Effector CD4-positive, alpha-beta T cell (primary cell): Measurements from ENCODE around the gene DNER.

Experiments
- DNase-seq: peaks from one replicate; pipeline ENCODE4 v3.0.0-alpha.2; 2020

The DNER gene

DNA sequence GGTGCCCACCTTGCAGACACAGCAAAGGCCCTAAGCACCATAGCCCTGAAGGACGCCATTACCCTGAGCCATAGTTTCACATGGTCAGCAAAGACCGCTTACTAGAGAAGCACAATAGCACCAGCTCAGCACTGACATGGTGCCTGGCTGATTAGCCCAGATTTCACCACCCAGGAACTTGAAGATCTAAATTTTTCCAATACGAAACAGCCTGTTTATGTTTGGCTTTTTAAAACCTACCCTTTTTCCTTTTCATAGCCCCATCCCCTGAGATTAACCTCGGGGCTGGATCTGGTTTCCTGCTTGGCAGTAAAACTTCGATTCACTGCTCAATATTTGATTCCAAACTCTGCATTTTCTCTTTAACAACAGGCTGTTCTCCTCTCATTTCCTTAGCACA lies 284.8 kb downstream of the DNER start:
- no peak for DNase-seq

DNA sequence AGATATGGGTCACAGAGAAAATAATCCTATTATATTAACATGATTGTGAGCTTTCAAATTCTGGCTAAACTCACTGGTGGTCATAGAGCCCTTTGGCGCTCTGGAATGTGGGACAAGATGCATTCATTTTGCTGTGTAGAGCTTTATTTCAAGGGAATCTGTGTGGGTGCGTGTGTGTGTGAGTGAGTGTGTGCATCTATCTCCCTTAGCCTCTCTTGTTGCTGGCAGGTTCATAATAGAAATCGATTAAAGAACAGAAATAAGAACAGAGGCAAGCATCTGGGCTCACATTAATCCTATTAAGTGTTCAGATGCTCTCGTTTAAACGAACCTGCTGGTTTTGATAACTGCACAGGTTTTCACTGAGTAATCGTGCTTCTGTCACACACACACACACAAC lies 287.9 kb downstream of the DNER start:
- no peak for DNase-seq

DNA sequence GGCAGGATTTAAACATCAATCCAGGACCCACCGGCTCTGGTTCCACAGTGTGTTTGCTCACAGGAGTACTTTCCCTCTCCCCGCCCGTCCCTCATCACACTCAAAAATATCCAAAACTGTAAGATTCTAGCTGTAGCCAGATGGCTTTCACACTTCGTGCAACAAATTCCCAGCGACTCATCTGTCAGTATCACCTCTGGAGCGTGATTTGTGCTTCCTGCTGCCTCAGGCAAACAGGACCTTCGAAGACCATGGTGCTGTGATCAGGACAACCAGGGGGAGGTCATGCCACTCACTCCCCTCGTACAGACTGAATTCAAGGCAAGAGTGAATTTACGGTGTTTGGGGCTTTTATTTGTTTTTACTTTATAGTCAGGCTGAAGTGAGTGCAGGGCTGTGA lies 288.8 kb downstream of the DNER start:
- no peak for DNase-seq

DNA sequence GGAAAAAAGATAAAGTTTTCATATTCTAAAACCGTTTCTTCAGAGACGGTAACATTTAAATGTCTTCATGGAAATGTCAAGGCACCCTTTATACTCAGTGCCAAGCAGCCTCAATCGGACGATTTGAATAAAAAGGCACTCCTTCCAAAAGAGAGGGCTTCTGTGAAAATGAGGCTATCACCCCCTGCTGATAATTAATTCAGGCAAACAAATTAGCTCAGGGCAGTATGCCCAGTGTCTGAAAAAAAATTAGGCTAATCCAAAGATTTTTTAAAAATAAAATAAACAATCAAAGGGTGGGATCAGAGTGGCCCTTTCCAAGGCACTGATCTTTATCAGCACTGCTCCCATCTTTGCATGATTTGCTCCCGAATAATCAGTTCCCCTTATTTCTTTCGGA lies 292.3 kb downstream of the DNER start:
- no peak for DNase-seq

DNA sequence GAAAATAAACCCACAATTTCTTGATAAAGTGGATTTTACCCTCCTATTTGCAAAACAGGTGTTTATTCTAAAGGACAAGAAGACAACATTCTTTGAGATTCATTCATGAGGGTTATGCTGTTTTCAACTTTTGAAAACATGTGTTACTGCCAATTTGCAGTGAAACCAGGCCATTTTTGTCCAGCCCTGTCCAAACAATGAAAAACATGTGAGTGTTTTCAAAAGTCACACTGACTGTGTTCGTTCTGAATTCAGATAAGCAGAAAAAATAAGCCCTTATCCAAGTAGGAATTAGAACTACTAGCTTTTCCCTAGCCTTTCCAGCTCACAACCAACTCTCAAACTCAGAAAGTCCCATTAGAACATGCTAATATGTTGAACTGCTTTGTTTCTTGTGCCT lies 295.2 kb downstream of the DNER start:
- DNase-seq = no peak

DNA sequence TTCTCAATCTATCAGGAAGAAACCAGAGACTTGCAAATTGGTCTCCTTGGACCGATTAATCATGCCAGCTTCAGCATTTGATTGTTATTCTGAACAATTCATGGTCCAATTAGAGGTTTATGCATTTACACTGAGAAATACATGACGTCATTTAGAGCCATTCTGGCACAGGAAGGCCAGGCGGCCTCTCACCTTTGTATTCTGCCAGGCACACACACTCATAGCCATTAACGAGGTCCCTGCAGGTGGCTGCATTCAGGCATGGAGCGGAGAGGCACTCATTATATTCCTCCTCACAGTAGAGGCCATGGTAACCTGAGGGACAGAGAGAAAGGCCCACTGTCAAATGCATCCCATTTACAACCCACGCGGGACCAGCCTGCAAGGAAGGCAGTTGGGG lies 296.4 kb downstream of the DNER start:
- DNase-seq = no peak

DNA sequence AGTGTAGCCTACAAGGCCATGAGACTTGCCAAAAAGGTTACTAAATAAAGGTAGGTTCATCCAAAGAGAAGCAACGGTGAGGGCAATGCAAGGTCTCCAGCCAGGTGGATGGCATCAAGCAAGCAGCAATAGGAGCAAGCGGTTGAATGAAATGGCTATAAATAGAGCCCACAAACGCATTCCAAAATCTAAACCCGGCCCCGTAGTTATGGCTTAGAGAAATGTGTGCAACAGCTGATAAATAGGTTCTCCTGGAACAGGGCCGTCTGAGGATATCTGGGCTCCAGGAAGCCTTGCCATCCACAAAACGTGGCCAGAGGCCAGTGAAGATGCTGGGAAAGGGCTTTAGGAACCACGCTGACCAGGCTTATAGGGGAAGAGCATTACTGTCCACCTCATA lies 297.2 kb downstream of the DNER start:
- no peak for DNase-seq

DNA sequence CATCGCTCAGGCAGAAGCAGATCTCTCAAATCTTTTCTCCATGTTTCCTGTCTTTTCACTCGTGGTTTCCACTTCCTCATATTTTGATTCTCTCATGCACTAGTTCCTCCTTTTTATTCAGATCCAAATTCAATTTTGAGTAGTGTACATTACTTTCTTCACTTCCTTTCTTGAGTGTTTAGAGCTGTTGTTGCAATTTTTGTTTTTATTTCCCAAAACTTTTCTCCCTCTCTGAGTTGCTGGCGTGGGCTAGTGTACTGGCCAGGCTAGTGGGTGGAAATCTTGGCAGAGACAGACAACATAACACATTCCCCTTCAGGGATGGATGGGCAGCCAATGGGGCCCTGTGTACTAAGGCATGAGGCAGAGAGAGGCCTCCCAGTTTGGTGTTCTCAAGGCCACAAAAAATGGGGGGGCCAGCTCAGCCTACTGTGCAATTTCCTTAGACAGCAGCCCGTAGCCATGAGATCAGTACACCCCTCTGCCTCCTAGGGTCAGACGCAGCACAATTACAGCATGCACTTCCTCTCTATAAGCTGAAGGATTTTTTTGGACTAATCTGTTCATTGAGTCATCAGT lies 298.1 kb downstream of the DNER start:
- no peak for DNase-seq

DNA sequence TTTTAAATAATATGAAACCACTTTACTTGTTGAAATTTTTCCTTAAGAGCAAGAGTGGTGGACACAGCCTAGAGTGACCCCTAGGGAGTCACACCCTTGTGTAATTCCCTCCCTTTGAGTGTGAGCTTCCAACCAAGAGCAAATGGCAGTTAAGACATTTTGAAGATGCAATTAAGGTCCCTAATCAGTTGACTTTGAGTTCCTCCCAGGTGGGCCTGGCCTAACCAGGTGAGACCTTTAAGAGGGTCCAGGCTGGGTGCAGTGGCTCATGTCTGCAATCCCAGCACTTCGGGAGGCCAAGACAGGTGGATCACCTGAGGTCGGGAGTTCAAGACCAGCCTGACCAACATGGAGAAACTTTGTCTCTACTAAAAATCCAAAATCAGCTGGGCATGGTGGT lies 299.7 kb downstream of the DNER start:
- no peak for DNase-seq

DNA sequence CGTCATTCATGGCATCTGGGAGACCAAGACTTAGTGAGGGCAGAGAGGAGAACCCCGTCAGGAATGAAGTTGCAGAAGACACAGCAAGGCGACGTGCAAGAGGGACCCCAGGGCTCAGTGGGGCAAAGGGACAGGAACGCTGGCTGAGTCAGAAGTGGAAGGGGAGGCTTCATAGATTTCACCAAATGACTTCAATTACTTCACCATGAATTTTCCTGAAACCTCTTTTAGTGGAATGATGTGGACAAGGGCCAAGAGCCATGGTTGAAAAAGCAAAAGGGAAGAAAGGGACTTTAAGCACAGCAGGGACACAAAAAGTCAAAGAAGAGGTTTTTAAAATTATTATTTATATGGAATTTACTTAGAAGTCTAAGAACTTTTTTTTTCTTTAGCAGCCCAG lies 301.7 kb downstream of the DNER start:
- no peak for DNase-seq

DNA sequence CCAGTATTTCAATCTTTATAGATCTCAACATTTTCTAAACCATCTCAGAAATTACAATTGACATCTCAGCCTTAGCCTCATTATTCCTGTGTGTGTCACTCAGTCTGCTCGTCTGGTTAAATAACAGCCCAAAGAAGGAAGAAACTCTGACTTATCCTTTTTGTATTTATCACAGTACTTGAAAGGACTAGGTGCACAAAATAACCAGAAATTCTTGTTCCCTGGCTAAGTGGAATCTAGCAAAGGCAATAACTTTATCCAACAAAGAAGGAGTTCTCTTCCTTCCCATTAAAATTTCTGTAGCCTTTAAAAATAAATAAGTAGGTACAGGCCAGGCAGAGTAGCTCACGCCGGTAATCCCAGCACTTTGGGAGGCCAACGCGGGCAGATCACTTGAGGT lies 303.4 kb downstream of the DNER start:
- no peak for DNase-seq

DNA sequence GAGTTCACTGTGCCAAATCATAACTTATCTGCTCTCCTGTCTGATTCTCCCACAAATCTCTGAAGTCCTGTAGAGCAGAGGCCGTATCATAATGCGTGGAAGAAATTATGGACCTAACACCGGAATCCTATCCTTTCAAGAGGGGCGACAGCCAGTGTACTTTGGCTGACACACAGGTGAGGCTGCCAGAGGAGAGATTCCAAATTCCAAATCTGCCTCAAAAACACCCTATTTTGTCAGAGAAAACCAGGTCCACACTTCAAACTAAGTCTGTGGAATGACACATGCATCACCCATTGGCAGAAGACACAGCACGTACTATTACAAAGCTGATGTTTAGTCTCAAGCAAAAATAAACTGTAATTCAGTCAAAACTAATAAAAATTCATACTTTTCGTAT lies 304.1 kb downstream of the DNER start:
- DNase-seq = no peak

DNA sequence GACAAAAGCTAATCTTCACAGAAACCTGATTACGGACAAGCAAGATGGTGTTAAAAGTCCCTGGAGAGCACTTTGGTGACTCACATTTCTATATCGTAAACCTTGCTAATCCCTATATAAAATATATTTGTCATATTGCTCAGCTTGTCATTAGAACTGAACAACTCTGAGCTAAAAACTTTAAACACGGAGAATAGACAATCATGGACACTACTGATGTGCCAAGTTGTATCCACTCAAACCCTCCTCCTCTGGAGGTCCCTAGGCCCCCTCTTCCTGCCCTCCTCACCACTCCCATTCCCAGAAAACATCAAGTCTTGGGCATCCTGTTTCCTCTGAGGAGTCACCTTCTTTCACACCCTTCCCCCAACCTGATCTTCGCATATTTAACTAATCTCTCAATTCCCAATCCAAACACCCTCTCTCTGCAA lies 304.6 kb downstream of the DNER start:
- DNase-seq = no peak

DNA sequence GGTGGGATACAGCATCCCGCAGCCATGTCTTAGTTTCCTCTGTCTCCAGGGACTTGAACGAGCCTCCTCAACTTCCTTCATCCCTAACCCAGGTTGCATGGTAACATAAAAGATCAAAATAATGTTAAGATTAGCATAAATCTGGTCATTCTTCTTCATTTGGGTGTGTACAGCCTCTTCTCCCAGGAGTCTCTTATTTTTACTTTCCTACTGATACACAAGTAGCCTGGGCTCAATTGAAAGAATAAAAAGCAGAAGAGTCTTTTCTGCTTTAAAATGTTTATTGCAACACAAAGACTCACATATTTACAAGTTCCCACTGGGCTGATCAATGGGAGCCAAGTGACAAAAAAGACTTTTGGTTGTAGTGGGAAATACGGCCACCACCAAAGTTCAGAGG lies 305.4 kb downstream of the DNER start:
- DNase-seq = no peak

DNA sequence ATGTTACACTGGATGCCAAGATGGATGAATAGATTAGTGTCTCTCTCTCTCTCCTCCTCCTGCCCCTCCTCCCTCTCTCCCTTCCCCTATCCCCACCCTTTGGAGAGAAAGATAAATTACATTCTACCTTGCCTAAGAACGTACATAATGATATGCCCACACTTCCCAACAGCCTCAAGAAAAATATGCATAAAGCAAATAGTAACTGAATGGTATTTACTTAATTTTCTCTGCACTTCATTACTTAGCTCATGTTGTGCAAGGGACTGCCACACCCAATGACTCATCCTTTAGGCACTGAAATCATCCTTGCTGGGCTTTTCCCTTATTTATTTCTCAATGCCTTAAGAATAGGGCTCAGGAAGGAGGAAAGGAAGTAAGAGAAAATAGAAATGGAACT lies 306.0 kb downstream of the DNER start:
- no peak for DNase-seq

DNA sequence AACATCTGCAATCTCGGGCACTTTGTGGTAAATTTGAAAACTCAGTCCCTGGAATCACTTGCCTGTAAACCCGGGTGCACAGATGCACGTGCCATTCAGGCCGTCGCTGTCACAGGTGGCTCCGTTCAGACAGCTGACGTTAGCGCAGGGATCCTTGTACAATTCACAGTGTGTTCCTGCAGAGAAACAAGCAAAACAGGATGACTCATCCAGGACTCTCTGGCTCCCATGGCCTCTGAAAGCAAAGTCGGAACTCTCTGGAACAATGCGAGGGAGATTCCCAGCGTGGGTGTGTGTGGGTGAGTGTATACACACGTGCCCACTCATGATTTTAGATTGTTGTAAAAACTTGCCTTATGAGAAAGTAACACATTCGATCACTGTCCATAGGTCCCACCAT lies 307.2 kb downstream of the DNER start:
- no peak for DNase-seq

DNA sequence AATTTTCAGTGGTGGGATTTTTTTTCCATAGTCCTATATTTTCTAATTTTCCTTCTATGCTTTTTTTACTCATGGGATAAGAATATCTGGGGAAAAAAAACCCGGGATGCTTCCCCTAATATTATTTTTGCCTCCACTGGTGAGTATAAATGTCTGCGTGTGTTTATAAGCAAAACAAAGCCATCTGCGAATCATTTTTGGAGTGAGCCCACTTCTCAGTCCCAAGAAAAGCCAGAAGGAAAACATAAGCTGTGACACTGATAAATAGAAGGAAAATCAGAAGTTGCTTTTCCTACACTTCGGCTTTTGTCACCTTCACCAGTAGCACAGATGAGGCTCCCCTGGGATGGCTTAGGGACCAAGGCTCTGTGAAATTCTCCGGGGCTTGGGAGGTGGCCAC lies 308.6 kb downstream of the DNER start:
- DNase-seq = no peak

DNA sequence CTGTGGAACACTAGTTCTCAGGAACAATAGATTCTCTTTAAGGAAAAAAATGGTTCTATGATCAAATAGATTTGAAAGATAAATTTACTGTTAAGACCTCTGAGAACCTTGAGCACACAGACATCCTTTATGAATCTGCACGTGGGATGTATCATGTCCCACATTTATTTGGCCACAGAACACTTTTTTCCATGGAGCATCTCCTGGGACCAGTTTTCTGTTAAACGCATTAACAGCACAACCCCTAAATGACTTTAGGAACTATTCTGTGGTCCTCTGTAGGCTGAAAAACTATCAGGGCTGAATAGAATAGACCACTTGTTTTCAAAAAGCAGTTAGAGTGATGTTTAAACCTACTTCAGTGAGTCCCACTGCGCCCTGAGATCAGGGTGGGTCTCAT lies 311.1 kb downstream of the DNER start:
- DNase-seq = no peak

DNA sequence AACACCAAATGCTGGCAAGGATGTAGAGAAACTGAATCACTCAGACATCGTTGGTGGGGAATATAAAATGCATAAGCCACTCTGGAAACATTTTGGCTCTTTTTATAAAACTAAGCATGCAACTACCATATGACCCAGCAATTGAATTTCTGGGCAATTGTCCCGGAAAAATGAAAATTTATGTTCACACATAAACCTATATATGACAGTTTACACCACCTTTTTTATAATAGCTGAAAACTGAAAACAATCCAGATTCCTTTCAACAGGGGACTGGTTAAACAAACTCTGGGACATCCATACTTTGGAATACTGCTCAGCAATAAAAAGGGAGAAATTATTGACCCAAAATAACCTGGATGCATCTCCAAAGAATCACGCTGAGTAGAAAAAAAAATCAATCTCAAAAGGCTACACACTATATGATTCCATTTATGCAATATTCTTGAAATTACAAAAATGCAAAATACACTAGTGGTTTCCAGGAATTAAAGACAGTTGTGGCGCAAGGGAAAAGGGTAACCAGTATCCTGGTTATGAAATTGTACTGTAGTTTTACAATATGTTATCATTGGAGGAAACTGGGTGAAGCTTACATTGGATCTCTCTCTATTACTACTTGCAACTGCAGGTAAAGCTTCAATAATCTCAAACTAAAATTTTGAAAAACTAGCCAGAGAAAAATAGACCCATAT lies 313.0 kb downstream of the DNER start:
- DNase-seq = no peak

DNA sequence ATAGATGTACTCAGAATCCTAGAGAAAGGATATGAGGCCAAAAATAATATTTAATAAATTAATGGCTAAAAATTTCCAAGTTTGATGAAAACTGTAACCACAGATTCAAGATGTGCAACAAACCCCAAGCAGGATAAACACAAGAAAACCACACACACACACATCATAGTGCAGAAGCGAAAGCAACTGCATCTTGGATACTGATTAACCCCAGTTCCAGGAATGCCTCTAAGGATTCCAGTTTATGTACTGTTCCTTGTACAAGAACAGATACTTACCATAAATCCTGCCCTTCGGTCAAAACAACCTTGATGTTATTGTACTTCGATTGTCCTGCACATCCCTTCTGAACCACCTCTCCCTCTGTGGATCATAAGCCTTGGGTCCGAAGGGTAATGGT lies 320.4 kb downstream of the DNER start:
- no peak for DNase-seq

DNA sequence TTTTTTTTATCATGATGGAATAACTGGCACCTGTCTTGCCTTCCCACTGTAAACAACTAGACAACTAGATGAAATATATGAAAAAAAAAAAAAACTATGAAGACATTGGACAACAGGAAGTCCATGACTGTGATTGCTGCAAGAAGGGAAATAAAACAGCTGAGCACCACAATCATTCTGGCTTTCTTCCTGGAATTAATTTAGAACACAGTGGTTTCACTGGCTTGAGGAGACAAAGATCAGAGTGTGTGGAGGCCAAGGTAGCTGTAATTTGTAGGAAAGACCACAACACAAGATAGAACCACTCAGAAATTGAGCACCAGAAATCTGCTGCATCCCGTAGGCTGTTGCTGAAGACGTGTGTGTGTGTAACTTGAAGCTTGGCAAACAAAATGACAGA lies 322.2 kb downstream of the DNER start:
- no peak for DNase-seq

DNA sequence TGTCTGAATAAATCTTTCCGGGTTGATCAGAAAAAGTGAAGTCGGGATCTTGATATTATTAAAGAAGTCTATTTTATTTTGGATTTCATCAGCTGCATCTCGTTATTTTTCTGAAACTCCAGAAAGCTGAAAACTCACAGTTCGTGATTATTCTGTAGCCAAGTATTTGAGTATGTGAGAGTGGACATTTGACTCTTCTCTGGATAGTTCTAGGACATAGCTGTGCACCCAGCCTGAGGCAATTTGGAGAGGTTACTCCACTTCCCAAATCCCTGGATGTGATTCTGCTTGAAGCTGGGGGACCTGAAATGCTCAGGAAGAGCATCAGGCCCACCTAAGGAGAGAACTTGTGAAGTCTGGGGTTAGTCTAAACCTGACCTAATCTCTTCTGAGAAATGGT lies 325.6 kb downstream of the DNER start:
- DNase-seq = no peak

DNA sequence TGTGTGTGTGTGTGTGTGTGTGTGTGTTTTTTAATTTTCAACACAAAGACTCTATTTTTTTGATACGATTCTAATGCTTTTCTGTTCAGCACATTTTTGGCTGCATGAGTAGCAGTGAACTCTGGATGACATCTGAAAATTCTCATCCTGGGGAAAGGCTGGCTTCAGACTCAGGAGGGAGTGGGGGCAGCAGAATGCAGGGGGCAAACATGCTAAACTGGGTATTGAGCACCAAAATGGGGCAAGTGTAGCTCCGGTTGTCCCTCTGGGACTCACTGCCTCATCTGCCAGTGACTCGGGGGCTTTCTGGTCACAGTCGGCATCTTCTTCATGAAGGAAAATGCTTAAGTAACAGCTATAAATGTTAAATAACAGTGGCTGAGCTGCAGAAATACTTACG lies 326.5 kb downstream of the DNER start:
- DNase-seq = no peak

DNA sequence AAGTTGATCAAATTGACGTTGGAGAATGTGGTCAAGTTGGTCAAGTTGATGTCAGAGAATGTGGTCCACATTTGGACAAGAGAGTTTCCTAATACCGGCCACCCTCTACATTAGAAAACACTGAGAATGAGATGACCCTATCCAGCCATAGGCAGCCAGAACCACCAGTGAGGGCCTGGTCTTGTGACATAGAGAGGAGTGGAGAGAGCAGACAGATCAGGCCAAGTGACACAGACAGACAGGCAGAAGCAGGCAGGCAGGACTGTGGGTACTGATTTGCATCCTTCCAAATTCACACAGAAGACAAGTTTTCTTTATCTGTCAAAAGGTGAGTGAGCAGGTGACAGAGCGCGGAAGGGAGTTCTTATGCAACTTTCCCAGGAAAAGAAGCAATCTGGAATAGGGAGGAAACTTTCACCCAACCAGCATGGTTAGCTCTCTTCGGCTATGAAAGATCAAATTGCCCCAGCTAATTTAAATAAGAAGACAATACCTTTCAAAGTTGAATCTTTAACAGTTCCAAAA lies 334.2 kb downstream of the DNER start:
- no peak for DNase-seq

DNA sequence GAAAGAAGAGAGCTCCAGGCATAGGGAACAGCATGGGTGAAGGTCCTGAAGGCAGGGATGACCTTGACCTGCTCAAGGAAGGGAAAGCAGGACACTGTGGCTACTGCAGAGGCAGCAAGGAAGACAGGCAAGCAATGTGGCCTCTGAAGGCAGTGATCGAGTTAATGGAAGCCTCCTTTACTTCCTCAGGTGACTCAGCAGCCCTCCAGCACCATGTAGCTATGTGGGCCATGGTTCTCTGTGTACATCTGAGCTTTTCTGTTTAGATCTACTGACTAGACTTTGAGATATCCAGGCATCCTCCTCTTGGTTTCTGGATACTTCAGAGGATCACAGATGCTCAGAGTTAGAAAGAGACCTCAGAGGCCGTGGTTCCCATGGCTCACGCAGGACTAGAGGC lies 336.0 kb downstream of the DNER start:
- DNase-seq = no peak
